HG03045 (cell line): Measurements from ENCODE around the gene KRT72.

Experiments
- ATAC-seq: cut with Tn5 transposase; IDR thresholded peaks from one replicate; pipeline ENCODE4 v1.9.1; 2021; ENCODE audit warnings: mild to moderate bottlenecking, moderate library complexity; ENCODE audit not compliant: unreplicated experiment

KRT72 gene

GRCh38 chr12:52600941-52601481 lies at the start of gene KRT72:
KRT72 (minus strand) TSS chr12:52601463; CDS start chr12:52601452, 11 bp downstream.
- no peak for ATAC-seq

- no peak for ATAC-seq
Measured at GRCh38 chr12:52650520-52651081, 49.3 kb upstream of the KRT72 start.

DNA sequence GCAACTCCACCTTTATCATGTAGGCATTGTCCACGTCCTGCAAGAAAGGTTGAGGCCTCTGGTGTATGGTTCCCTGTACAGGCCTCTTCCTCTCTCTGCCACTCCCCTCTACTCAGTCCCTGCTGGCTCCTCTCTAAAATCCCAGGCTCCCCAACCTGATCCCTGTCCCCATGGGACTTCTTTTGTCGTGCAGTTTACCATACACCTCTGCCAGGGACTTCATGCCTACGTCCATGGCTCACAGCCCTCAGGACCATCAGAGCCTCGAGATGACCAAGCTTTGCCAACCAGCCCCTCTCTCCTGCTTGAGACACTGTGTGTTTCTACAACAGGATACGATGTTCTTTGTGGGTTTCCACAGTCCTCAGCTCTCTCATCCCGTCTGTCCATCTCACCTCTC lies 47.8 kb upstream of the KRT72 start:
- ATAC-seq, result no peak

DNA sequence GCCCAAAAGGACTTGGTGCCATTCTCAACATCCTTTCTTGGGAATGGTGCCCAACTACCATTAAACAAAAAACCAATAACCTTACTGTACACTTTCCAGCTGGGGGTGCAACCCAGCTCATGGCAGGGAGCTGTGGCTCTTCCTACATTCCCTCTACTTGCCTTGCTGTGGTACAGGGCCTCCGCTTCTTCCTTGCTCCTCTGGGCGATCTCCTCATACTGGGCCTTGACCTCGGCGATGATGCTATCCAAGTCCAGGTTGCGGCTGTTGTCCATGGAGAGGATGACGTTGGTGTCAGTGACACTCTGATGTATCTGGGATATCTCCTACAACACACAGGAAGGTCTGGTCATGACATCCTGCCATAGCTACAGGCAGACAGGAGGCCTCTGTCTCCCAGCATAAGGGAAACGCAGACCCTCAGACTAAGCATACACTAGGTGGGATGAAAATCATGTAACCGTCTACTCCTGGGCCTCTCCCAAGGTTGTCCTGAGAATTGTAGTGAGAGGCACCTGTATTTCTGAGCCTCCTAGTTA lies 46.8 kb upstream of the KRT72 start:
- ATAC-seq, result no peak

GRCh38 chr12:52647601-52648000 lies 46.3 kb upstream of the KRT72 start:
- no peak for ATAC-seq

GRCh38 chr12:52646613-52647012 lies 45.4 kb upstream of the KRT72 start:
- ATAC-seq, result no peak

- ATAC-seq, result no peak
Measured at GRCh38 chr12:52645982-52646381, 44.7 kb upstream of the KRT72 start.

GRCh38 chr12:52645120-52645761 lies 44.0 kb upstream of the KRT72 start:
- ATAC-seq, result no peak

GRCh38 chr12:52644078-52644415 lies 42.8 kb upstream of the KRT72 start:
- ATAC-seq, result no peak

- ATAC-seq, result no peak
Measured at GRCh38 chr12:52643233-52644077, 42.2 kb upstream of the KRT72 start.

GRCh38 chr12:52641468-52641867 lies 40.2 kb upstream of the KRT72 start:
- no peak for ATAC-seq

DNA sequence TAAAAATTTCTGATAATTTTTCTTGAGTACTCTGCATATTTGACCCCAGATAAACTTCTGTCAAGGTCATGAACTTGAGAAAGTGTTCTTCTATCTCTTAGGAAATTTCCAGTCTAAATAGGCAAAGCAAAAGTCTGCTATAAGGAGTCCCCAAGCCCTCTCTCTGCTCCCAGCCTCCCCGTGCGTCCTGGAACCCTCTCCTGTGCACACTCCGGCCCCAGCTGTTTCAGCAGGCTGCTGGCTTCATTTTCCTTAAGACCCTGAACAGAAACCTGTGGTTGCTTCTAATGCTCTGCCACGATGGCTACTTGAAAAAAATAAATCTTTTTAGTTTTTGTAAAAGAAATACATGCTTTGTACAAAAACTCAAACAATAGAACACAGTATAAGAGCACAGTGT lies 36.0 kb upstream of the KRT72 start:
- ATAC-seq, result no peak

DNA sequence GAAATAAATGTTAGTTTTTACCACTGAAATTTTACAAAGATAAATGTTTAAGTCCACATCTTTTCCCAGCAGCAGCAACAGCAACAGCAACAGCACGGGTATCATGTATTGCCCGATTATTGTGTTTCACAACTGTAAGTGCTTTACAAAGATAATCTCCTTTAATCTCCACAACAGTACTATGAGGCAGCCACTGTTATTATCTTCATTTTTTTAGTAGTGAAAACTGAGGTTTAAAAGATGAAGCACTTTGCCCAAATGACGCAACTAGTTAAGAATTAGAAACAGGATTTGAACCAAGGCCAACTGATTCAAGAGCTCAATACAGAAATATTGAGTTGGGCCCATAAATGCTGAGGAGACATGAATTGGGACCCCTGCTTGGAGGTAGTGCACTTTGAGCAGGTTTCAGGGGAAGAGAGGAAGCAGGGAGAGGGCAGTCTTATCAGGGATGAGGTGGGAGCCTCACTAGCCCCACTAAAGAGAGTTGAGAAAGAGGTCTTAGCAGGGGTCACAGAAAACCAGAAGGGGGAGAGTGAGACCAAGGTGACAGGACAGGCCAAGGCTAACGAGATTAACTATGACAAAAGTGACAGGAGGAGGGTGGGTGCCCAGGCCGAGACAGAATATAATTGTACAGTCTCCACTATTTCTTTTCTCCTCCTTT lies 35.5 kb upstream of the KRT72 start:
- ATAC-seq, result no peak

- no peak for ATAC-seq
Measured at GRCh38 chr12:52636189-52636588, 34.9 kb upstream of the KRT72 start.

DNA sequence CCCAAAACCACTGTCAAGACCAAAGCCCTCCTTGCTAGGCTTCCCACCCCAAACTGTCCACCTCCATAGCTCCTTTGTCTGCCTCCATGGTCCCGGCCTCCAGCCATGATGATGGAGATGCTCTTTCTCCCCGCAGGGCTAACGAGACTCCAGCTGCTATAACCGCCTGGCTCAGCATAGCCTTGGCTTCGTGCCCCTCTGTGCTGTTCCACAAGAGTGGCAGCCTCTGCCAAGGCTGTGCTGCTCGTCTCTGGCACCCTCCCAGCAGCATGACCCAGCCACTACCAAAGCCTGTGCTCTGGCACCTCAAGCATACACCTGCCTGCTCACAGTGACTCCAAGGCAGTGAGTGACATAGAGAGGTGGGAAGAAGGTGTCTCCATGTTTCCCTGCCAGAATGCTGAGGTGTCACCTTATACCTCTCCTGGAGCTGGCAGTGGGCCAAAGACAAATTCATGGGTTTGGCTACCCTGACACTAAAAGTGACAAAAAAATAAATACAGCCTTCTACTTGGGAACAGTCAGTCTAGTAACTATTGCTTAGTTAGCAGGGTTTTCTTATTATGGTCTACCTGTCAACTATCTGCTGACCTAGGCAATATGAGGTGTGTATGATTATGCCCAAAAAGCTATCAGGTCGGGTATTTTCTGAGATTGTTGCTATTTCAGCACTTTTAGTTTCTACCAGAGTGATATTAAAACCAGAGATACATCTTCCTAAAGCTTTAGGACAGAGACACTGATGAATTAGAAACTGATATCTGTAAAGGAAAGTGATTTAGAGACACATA lies 33.2 kb upstream of the KRT72 start:
- ATAC-seq, result no peak

GRCh38 chr12:52633383-52633782 lies 32.1 kb upstream of the KRT72 start:
- no peak for ATAC-seq

- no peak for ATAC-seq
Measured at GRCh38 chr12:52632656-52633055, 31.4 kb upstream of the KRT72 start.

DNA sequence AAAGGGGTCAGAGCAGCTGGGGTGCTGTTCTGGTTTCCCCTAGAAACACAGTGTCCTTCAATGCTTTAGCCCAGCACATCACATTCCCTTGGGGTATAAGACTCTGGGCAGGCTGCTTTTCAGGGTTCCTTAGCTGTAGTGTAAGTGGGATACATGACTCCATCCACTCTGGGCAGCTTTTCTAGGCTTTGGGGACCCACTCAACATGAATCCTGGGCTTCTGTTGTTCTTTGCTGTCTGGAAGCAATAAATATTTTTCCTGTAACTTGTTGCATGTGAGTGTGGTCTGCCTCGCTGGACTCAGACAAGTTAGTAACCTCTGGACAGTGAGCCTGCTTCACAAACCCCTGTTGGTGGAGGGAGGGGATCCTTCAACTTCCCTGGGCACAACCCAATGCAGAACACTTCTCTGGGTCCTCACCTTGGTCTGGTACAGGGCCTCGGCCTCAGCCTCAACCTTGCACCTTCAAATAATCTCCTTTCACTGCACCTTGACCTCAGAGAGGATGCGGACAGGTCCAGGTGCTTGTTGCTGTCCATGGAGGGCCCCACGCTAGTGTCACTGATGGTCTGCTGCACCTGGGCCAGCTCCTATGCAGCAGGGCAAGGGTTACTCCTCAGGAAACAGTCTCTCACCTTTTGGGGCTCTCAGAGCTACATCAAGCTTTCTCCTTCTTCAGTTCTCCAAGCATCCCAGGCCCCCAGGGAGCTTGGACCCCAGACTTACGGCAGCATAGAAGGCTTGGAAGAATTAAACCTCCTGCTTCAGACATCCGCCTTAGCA lies 30.6 kb upstream of the KRT72 start:
- no peak for ATAC-seq

DNA sequence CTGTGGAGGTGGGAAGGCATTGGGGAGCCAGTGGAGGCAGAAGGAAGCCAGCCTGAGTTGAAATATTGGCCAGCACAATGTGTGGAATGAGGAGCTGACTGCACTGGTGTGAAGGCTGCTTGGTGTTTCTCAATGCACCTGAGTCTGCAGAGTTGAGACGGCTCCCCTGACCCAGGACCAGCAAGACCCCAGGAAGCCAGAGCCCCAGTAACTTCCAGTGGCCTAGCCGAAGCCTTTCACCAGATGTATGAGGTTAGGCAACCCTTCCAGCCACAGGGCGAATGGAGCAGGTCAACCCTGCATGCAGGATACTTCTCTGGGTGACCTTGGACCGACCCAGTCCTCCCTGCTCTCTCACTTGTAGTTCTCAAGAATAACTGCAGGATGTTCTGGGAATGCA lies 30.0 kb upstream of the KRT72 start:
- no peak for ATAC-seq
